ENCODE data around the gene MID1IP1.

GRCh38 chrX:38850807-38851544, 49.7 kb downstream of the MID1IP1 start:
- TF ChIP-seq CTCF (IDR thresholded peaks at IDR 0.05; ENCODE audit: poor library complexity, severe bottlenecking), result no peak
- peak; percentile 91 for TF ChIP-seq REST (IDR thresholded peaks at IDR 0.05; ENCODE audit: borderline replicate concordance)

Data from neural cell (in vitro differentiated cells).